Measurements from ENCODE around the gene COL10A1. TPM values are rescaled to one million over a fixed set of nuclear protein-coding genes. Genes with fewer than 3 reads are reported as not detected.

The COL10A1 gene
- total and polyA plus RNA-seq, 10 of the 15 experiments (the other 5 are each of a cell fraction or from before 2014, with no cell fraction given) = 0.02 to 0.33 (median 0.06) TPM; not detected in 5

GRCh38 chr6:116090251-116090650, 35.7 kb downstream of the COL10A1 start (continued):
- TF ChIP-seq HCFC1 (IDR thresholded peaks at IDR 0.05; ENCODE audit: low read length) (no peak), BCL3 (IDR thresholded peaks at IDR 0.05; ENCODE audit: borderline replicate concordance, insufficient read depth, low read depth, low read length, poor library complexity, severe bottlenecking) (peak; percentile 64), ATF2 (IDR thresholded peaks at IDR 0.05; ENCODE audit: low read length) (peak; percentile 94), HDGF (IDR thresholded peaks at IDR 0.05) (no peak), PBX3 (IDR thresholded peaks at IDR 0.05; ENCODE audit: insufficient replicate concordance, low read depth, low read length) (no peak), CREM (IDR thresholded peaks at IDR 0.05; ENCODE audit: low read depth) (peak; percentile 55; the same call in 1 of the 2 replicates), PRDM15 (CRISPR knock-in tag; IDR thresholded peaks at IDR 0.05) (no peak), RELB (IDR thresholded peaks at IDR 0.05; ENCODE audit: low read depth) (no peak), ZBED1 (IDR thresholded peaks at IDR 0.05; ENCODE audit: borderline replicate concordance) (peak; percentile 63; the same call in 1 of the 2 replicates), CEBPB (IDR thresholded peaks at IDR 0.05; ENCODE audit: borderline replicate concordance in 1 of 2, low read depth in 2 of 2, low read length in 2 of 2) (no peak), BMI1 (IDR thresholded peaks at IDR 0.05; ENCODE audit: borderline replicate concordance) (no peak), RUNX3 (IDR thresholded peaks at IDR 0.05; ENCODE audit: low read length) (peak; percentile 98), STAT3 (IDR thresholded peaks at IDR 0.05; ENCODE audit: low read depth, low read length) (no peak), NR2F1 (conservative IDR thresholded peaks at IDR 0.05) (peak; percentile 55; the same call in 1 of the 2 replicates), SUZ12 (IDR thresholded peaks at IDR 0.05; ENCODE audit: unreplicated experiment) (no peak), ZNF687 (IDR thresholded peaks at IDR 0.05) (peak; percentile 78), KAT2A (conservative IDR thresholded peaks at IDR 0.05; ENCODE audit: control insufficient read depth, low read depth, low read length) (no peak)
